ENCODE results near the gene PDZK1IP1. TPM values are rescaled to one million over a fixed set of nuclear protein-coding genes. Genes with fewer than 3 reads are reported as not detected.

Gene PDZK1IP1
- total and polyA plus RNA-seq, 2 of the 13 experiments (the other 11 are each of a cell fraction or from before 2014, with no cell fraction given): 0.24 to 1.6 TPM

DNA sequence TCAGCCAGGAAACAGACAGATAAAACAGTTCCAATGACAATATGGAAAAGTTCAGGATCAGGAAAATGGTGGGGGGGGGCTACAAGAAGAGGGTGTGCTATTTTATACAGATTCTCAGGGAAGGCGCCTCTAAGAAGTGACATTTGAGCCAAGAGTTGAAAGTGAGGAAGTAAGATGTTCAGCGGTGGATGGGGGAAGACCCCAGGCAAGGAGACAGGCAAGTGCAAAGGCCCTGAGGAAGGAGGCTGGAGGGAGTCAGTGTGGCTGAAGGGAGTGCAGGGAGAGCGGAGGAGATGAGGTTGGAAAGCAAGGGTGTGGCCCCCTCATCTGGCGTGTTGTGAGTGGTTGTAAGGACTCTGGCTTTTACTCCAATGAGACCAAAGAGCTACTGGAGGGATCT lies 8.4 kb upstream of the PDZK1IP1 start:
- 39% methylated on average over 4 of the region's 4 CpGs for WGBS (ENCODE audit: low lambda C conversion rate)
- Histone ChIP-seq H3K27ac (ENCODE audit: extremely low read length, insufficient read depth, low read length) (no peak overlapping the region), H3K79me2 (ENCODE audit: insufficient read depth, low read length) (no peaks in the 10 kb centered on the region), H4K20me1 (ENCODE audit: insufficient read depth, low read length) (no peaks in the 10 kb centered on the region), H3K36me3 (replicated peaks in 1 of 2; ENCODE audit: control insufficient read depth in 1 of 2, insufficient read depth in 2 of 2, low read length in 2 of 2) (no peaks in the 10 kb centered on the region), H3K9ac (ENCODE audit: insufficient read depth, low read depth, low read length) (no peak overlapping the region), H2AFZ (ENCODE audit: low read length) (no peak overlapping the region), H3K4me2 (ENCODE audit: low read depth, low read length) (no peak overlapping the region), H3K9me3 (ENCODE audit: low read length) (no peaks in the 10 kb centered on the region), H3K4me3 (replicated peaks in 1 of 3; ENCODE audit: insufficient read depth in 1 of 3, low read depth in 2 of 3, low read length in 3 of 3) (no peak overlapping the region), H3K4me1 (ENCODE audit: insufficient read depth, low read length) (peaks cover 19% of the 10 kb centered on the region), H3K27me3 (ENCODE audit: control insufficient read depth in 1 of 2, insufficient read depth in 2 of 2, low read length in 2 of 2) (peaks cover 4 to 21% of the 10 kb centered on the region in 2 experiments; a peak in 3 of 5 replicates)
- no peak for TF ChIP-seq ZFP36L2 (CRISPR knock-in tag; IDR thresholded peaks at IDR 0.05)
- TF ChIP-seq ZNF598 (CRISPR knock-in tag; IDR thresholded peaks at IDR 0.05; ENCODE audit: borderline replicate concordance): no peak
- TF ChIP-seq NFE2L2 (IDR thresholded peaks at IDR 0.05; ENCODE audit: low read length): no peak
- TF ChIP-seq, protein P1, sequence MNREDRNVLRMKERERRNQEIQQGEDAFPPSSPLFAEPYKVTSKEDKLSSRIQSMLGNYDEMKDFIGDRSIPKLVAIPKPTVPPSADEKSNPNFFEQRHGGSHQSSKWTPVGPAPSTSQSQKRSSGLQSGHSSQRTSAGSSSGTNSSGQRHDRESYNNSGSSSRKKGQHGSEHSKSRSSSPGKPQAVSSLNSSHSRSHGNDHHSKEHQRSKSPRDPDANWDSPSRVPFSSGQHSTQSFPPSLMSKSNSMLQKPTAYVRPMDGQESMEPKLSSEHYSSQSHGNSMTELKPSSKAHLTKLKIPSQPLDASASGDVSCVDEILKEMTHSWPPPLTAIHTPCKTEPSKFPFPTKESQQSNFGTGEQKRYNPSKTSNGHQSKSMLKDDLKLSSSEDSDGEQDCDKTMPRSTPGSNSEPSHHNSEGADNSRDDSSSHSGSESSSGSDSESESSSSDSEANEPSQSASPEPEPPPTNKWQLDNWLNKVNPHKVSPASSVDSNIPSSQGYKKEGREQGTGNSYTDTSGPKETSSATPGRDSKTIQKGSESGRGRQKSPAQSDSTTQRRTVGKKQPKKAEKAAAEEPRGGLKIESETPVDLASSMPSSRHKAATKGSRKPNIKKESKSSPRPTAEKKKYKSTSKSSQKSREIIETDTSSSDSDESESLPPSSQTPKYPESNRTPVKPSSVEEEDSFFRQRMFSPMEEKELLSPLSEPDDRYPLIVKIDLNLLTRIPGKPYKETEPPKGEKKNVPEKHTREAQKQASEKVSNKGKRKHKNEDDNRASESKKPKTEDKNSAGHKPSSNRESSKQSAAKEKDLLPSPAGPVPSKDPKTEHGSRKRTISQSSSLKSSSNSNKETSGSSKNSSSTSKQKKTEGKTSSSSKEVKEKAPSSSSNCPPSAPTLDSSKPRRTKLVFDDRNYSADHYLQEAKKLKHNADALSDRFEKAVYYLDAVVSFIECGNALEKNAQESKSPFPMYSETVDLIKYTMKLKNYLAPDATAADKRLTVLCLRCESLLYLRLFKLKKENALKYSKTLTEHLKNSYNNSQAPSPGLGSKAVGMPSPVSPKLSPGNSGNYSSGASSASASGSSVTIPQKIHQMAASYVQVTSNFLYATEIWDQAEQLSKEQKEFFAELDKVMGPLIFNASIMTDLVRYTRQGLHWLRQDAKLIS (CRISPR knock-in tag; IDR thresholded peaks at IDR 0.05): no peak
- TF ChIP-seq, protein P2, sequence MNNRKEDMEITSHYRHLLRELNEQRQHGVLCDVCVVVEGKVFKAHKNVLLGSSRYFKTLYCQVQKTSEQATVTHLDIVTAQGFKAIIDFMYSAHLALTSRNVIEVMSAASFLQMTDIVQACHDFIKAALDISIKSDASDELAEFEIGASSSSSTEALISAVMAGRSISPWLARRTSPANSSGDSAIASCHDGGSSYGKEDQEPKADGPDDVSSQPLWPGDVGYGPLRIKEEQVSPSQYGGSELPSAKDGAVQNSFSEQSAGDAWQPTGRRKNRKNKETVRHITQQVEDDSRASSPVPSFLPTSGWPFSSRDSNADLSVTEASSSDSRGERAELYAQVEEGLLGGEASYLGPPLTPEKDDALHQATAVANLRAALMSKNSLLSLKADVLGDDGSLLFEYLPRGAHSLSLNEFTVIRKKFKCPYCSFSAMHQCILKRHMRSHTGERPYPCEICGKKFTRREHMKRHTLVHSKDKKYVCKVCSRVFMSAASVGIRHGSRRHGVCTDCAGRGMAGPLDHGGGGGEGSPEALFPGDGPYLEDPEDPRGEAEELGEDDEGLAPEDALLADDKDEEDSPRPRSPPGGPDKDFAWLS (CRISPR knock-in tag; IDR thresholded peaks at IDR 0.05; ENCODE audit: borderline replicate concordance): no peak
- TF ChIP-seq ZNF607 (CRISPR knock-in tag; IDR thresholded peaks at IDR 0.05; ENCODE audit: borderline replicate concordance): no peak
- no peak for ATAC-seq
- intact Hi-C loops (cut with micrococcal nuclease; ENCODE audit: unreplicated experiment): no loop called here
- POLR2A ChIA-PET: no interaction called here
- DNase-seq (ENCODE audit: low spot score): no peak
- in situ Hi-C loops (cut with HindIII; ENCODE audit: extremely low pct_ligation_motif_present, low pct_unique_long_range_greater_than_20kb): loop anchor here (25.0 kb wide), 1 partner anchor 514 kb away; no protein-coding TSS in a partner anchor
- BruUV-seq (replicated peaks): no TSS peak
- no peak for FAIRE-seq
- CTCF ChIA-PET (ENCODE audit: low intra/inter-chr PET ratio, low total read pairs): no interaction called here

Measured in HepG2 (cell line).